Fibroblast of lung (primary cell): ENCODE results near the gene HSPA12B.

Experiments
- EZH2 ChIP-seq: IDR thresholded peaks from 2 replicates; pipeline ENCODE4 v1.5.1; 2012; ENCODE audit warnings: low read length, control low read depth, mild to moderate bottlenecking; ENCODE audit errors: missing control alignments
- TF ChIP-seq, protein P1 (sequence below), 2 donors: IDR thresholded peaks in 1 of 2; conservative IDR thresholded peaks in 1 of 2; 1 replicate in 1 of 2; 2 replicates in 1 of 2; pipeline ENCODE4 v1.5.1; 2011 to 2012; ENCODE audit warnings: low read length in 2 of 2, control low read depth in 1 of 2, inconsistent platforms in 1 of 2, low read depth in 1 of 2, mild to moderate bottlenecking in 1 of 2

DNA sequence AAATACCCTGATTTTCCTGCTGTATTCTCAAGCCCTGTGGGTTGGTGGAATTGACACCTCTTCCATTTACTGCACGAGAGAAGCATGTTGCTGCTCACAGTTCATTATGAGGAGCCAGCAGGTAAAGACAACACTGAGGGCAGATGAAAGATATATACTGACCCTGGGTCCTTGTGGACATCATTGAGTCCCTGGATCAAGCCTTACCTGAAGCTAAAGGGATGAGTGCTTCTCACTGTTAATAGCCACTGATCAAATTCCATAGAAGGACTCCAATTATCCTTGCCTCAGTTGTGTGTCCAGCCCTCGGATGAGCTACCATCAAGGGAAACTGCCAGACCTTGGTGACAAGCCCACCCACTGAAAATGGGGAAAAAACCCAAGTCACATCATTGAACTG lies 12.4 kb upstream of the HSPA12B start:
- TF ChIP-seq, protein P1, sequence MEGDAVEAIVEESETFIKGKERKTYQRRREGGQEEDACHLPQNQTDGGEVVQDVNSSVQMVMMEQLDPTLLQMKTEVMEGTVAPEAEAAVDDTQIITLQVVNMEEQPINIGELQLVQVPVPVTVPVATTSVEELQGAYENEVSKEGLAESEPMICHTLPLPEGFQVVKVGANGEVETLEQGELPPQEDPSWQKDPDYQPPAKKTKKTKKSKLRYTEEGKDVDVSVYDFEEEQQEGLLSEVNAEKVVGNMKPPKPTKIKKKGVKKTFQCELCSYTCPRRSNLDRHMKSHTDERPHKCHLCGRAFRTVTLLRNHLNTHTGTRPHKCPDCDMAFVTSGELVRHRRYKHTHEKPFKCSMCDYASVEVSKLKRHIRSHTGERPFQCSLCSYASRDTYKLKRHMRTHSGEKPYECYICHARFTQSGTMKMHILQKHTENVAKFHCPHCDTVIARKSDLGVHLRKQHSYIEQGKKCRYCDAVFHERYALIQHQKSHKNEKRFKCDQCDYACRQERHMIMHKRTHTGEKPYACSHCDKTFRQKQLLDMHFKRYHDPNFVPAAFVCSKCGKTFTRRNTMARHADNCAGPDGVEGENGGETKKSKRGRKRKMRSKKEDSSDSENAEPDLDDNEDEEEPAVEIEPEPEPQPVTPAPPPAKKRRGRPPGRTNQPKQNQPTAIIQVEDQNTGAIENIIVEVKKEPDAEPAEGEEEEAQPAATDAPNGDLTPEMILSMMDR (conservative IDR thresholded peaks at IDR 0.05 in 1 of 2, IDR thresholded peaks at IDR 0.05 in 1 of 2; ENCODE audit: low read depth in 1 of 2, low read length in 2 of 2), result no peak
- TF ChIP-seq EZH2, result no peak
